ENCODE data around the gene RDH5.

- TF ChIP-seq CTCF (conservative IDR thresholded peaks at IDR 0.05; ENCODE audit: low read length): no peak
- TF ChIP-seq EZH2phosphoT487 (IDR thresholded peaks at IDR 0.05; ENCODE audit: borderline replicate concordance): no peak
Observed at GRCh38 chr12:55707219-55707671, 12.9 kb upstream of the RDH5 start.

Data from Loucy (cell line).